ENCODE measurements around the gene SMYD3. TPM values are rescaled to one million over a fixed set of nuclear protein-coding genes. Genes with fewer than 3 reads are reported as not detected.

Gene SMYD3
- total RNA-seq, 1 donor from 2014 or later: 20.8 TPM

DNA sequence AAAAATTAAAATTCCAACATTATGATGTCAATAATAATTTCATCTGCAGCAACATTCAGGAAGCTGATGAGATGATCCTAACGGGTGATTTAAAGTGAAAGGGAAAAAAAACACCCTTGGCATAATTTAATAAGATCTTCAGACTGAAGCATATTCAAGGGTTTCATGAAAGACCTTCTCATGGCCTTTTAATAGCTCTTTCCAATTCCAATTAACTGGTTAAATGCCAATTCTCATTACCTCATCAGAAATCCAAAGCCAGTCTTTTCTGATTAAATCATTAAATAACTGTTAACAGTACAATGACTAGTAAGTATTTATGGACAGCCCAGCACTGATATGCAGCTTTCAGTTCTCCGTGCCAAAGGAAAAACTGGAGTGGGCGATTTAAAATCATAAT is 407.5 kb downstream of the SMYD3 start:
- CTCF ChIA-PET: no interaction called here

DNA sequence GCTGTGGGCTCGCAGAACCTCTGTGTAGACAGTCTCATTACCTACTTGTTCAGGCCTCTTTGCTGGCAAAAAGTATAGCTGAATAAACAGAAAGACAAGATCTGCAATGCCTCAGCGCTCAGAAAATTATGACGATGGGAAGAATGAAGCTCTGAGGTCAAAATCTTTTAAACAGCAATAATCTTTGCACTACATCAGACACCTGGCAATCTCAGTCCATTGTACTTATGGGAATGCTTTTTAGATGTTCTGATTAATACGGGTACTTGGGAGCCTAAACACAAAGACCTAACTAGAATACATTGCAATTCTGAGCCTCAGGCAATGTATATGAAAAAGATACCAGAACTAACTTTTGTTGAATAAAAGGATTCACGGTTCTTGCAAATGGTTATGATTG is 410.7 kb downstream of the SMYD3 start:
- POLR2A ChIA-PET: no interaction called here
- H3K36me3 Mint-ChIP-seq (ENCODE audit: low read depth): peaks cover 12% of the 10 kb centered on the region
- DNase-seq (no peak), ATAC-seq (ENCODE audit: low read depth) (no peak)
- peaks cover 3% of the 10 kb centered on the region for H3K9me3 Mint-ChIP-seq
- H3K4me3 Mint-ChIP-seq: no peak overlapping the region
- intact Hi-C loops (cut with micrococcal nuclease): no loop called here
- no peaks in the 10 kb centered on the region for H3K27me3 Mint-ChIP-seq
- no peak overlapping the region for H3K27ac Mint-ChIP-seq
- TF ChIP-seq, protein P1, sequence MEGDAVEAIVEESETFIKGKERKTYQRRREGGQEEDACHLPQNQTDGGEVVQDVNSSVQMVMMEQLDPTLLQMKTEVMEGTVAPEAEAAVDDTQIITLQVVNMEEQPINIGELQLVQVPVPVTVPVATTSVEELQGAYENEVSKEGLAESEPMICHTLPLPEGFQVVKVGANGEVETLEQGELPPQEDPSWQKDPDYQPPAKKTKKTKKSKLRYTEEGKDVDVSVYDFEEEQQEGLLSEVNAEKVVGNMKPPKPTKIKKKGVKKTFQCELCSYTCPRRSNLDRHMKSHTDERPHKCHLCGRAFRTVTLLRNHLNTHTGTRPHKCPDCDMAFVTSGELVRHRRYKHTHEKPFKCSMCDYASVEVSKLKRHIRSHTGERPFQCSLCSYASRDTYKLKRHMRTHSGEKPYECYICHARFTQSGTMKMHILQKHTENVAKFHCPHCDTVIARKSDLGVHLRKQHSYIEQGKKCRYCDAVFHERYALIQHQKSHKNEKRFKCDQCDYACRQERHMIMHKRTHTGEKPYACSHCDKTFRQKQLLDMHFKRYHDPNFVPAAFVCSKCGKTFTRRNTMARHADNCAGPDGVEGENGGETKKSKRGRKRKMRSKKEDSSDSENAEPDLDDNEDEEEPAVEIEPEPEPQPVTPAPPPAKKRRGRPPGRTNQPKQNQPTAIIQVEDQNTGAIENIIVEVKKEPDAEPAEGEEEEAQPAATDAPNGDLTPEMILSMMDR (IDR thresholded peaks at IDR 0.05): no peak
- CTCF ChIA-PET: no interaction called here
- no peaks in the 10 kb centered on the region for H3K4me1 Mint-ChIP-seq

More for the DNA sequence above, 407.5 kb downstream of the SMYD3 start:
- intact Hi-C loops (cut with micrococcal nuclease): no loop called here
- Mint-ChIP-seq H3K27ac (no peak overlapping the region), H3K27me3 (no peaks in the 10 kb centered on the region), H3K36me3 (ENCODE audit: low read depth) (peaks cover 12% of the 10 kb centered on the region), H3K4me1 (no peaks in the 10 kb centered on the region), H3K9me3 (no peaks in the 10 kb centered on the region), H3K4me3 (no peak overlapping the region)
- ATAC-seq (ENCODE audit: low read depth): no peak
- POLR2A ChIA-PET: no interaction called here
- no peak for DNase-seq
- TF ChIP-seq, protein P1 (IDR thresholded peaks at IDR 0.05): no peak

DNA sequence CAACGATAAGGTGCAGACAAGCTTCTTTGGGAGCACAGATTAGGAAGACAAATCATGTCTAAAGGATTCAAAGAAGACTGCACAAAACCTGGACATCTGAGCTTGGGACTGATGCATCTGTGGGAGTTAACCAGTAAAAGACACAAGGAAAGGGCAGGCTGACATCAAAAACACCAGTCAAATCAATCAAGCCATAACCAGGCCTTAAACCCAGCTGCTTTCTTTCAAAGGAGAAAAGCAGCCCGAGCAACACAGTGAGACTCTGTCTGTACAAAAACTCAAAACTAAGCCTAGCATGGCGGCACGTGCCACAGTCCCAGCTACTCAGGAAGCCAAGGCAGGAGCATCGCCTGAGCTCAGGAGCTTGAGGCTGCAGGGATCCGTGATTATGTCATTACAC is 411.6 kb downstream of the SMYD3 start:
- TF ChIP-seq, protein P1 (IDR thresholded peaks at IDR 0.05): no peak
- peaks cover 3% of the 10 kb centered on the region for H3K9me3 Mint-ChIP-seq

DNA sequence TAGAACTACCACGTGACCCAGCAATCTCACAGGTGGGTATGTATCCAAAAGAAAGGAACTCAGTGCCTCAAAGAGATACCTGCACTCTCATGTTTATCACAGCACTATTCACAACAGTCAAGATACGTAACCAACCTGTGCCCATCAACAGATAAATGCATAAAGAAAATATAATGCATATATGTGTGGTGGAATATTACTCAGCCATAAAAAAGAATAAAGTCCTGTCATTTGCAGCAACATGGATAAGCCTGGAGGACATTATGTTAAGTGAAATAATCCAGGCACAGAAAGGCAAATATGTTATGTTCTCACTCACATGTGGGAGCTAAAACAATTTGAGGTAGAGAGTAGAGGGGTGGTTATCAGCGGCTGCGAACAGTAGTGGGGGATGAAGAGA is 413.8 kb downstream of the SMYD3 start:
- TF ChIP-seq, protein P1 (IDR thresholded peaks at IDR 0.05): no peak
- H3K4me1 Mint-ChIP-seq: no peaks in the 10 kb centered on the region
- H3K36me3 Mint-ChIP-seq (ENCODE audit: low read depth): peaks cover 10% of the 10 kb centered on the region
- intact Hi-C loops (cut with micrococcal nuclease): no loop called here
- H3K27me3 Mint-ChIP-seq: no peaks in the 10 kb centered on the region
- ATAC-seq (ENCODE audit: low read depth) (no peak), DNase-seq (no peak)
- CTCF ChIA-PET: no interaction called here
- no peak overlapping the region for H3K27ac Mint-ChIP-seq
- peaks cover 3% of the 10 kb centered on the region for H3K9me3 Mint-ChIP-seq
- POLR2A ChIA-PET: no interaction called here
- no peak overlapping the region for H3K4me3 Mint-ChIP-seq

More for the DNA sequence above, 411.6 kb downstream of the SMYD3 start:
- ATAC-seq (ENCODE audit: low read depth) (no peak), DNase-seq (no peak)
- Mint-ChIP-seq H3K4me3 (no peak overlapping the region), H3K27ac (no peak overlapping the region), H3K36me3 (ENCODE audit: low read depth) (peaks cover 10% of the 10 kb centered on the region), H3K4me1 (no peaks in the 10 kb centered on the region), H3K27me3 (no peaks in the 10 kb centered on the region)
- ChIA-PET POLR2A (no interaction called here), CTCF (no interaction called here)
- intact Hi-C loops (cut with micrococcal nuclease): no loop called here

DNA sequence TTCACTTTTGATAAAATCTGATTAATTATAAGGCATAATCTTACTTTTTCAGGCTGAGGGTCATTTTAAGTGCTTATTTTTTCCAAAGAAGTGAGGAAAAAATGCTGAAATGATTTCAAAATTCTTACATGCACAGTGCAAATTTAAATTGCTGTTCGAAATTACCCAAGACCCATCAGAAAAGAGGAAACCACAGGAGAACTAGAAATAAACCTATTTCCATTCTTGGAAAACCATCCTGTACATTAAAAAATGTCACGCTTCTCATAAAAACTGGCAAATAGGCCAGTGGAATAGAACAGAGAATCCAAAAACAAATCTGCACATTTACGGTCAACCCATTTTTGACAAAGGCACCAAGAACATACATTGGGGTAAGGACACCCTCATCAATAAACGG is 414.9 kb downstream of the SMYD3 start:
- Mint-ChIP-seq H3K9me3 (peaks cover 5% of the 10 kb centered on the region), H3K4me3 (no peak overlapping the region), H3K27ac (no peak overlapping the region), H3K36me3 (ENCODE audit: low read depth) (peaks cover 10% of the 10 kb centered on the region), H3K27me3 (no peaks in the 10 kb centered on the region), H3K4me1 (no peaks in the 10 kb centered on the region)
- ATAC-seq (ENCODE audit: low read depth) (no peak), DNase-seq (no peak)
- intact Hi-C loops (cut with micrococcal nuclease): no loop called here
- POLR2A ChIA-PET: no interaction called here
- TF ChIP-seq, protein P1 (IDR thresholded peaks at IDR 0.05): no peak
- CTCF ChIA-PET: no interaction called here
